Activated naive CD4-positive, alpha-beta T cell treated with anti-CD3 and anti-CD28 coated beads for 36 hours (primary cell): ENCODE results near the gene TMEM120B. TPM values are rescaled to one million over a fixed set of nuclear protein-coding genes. Genes with fewer than 3 reads are reported as not detected.

Experiments used
- CTCF ChIA-PET: fragments of 350-600 bp; sonication (Branson Sonifier 250); formaldehyde crosslinking; loops from one replicate; lab custom pipeline; 2021; ENCODE audit warnings: antibody characterized with exemption; lab: Charles Lee
- DNase-seq: peaks from one replicate; pipeline ENCODE4 v3.0.0-alpha.2; 2020
- H3K27ac Mint-ChIP-seq: one replicate; pipeline ENCODE4 v1.8.0; 2021; ENCODE audit warnings: mild to moderate bottlenecking, mixed read lengths
- H3K27me3 Mint-ChIP-seq: one replicate; pipeline ENCODE4 v1.8.0; 2021; ENCODE audit warnings: low read depth, mixed read lengths
- H3K36me3 Mint-ChIP-seq: one replicate; pipeline ENCODE4 v1.8.0; 2021; ENCODE audit warnings: low read depth, mixed read lengths
- H3K4me1 Mint-ChIP-seq: one replicate; pipeline ENCODE4 v1.8.0; 2021; ENCODE audit warnings: low read depth, mixed read lengths
- H3K4me3 Mint-ChIP-seq: one replicate; pipeline ENCODE4 v1.8.0; 2021; ENCODE audit warnings: mild to moderate bottlenecking, moderate library complexity, mixed read lengths
- H3K9me3 Mint-ChIP-seq: one replicate; pipeline ENCODE4 v1.8.0; 2021; ENCODE audit warnings: mixed read lengths
- intact Hi-C: fragments of 100-400 bp; cut with micrococcal nuclease; formaldehyde crosslinking; loops from one replicate; pipeline ENCODE4 v1.15.1; 2023
- total RNA-seq, 2 experiments: library from RNA; stranded (reverse); gene quantifications; one replicate each; pipeline ENCODE4 v1.2.3, GENCODE V29; 2021

TMEM120B gene
- total RNA-seq, 2 experiments from 2014 or later = 5.5 to 6.3 TPM

DNA sequence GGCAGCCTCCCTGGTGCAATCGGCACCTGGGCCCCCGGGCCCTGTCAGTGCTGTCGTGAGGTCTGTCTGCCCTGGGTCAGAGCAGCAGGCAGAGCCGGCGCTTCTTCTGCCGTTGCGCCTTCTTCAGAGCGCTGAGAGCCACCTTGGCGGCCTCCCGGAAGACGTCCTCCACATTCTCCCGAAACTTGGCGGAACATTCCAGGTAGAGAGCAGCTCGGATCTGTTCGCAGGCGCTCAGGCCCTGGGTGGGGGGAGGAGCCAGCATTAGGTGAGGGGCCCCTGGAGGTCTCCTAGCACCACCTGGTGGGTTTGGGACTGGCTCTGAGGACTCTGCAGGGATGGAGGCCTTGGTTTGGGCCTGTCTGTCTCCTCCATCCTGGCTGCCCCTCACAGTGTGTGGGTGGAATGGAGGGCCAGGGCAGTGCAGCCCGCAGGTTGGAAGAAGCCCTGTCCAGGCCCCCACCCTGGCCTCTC is 66.9 kb downstream of the TMEM120B start:
- Mint-ChIP-seq H3K9me3 (no peaks in the 10 kb centered on the region), H3K4me1 (peaks cover 53% of the 10 kb centered on the region), H3K4me3 (no peak overlapping the region), H3K36me3 (peaks cover 11% of the 10 kb centered on the region), H3K27ac (peak overlapping the region; percentile 78), H3K27me3 (no peaks in the 10 kb centered on the region)
- no peak for DNase-seq
- CTCF ChIA-PET = interaction anchor here (0.5 to 17.1 kb wide), 6 partner anchors 8 to 300 kb away, joined by 3 to 381 read pairs (median 4); partner anchors contain the start of gene RHOF
- intact Hi-C loops = no loop called here

DNA sequence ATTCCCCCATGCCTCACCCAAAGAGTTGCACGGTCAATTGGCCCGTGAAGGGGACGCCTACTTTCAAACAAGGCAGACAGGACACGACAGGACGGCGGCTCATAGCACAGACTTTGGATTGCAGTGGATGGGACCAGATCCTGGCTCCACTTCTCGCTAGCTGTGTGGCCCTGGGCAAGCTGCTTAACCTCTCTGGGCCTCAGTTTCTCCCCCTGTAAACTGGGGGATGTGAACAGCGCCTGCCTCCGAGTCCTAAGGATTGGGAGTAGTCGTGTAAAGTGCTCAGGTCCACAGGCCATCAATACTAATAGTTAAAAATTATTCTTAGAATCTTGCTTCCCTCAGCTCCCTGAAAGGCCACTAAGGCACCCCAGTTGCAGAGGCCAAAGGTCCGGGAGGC is 67.9 kb downstream of the TMEM120B start:
- DNase-seq = no peak
- CTCF ChIA-PET = interaction anchor here (1.0 to 17.1 kb wide), 2 partner anchors 14 to 32 kb away, joined by 3 to 381 read pairs; partner anchors contain the start of gene RHOF
- no peak overlapping the region for H3K4me3 Mint-ChIP-seq
- no peaks in the 10 kb centered on the region for H3K27me3 Mint-ChIP-seq
- H3K36me3 Mint-ChIP-seq = peaks cover 11% of the 10 kb centered on the region
- intact Hi-C loops = loop anchor here (5.0 kb wide), 1 partner anchor 748 kb away; no protein-coding TSS in a partner anchor
- no peaks in the 10 kb centered on the region for H3K9me3 Mint-ChIP-seq
- H3K27ac Mint-ChIP-seq = peak overlapping the region; percentile 98
- peaks cover 62% of the 10 kb centered on the region for H3K4me1 Mint-ChIP-seq

GRCh38 chr12:121781484-121781997 is 69.0 kb downstream of the TMEM120B start:
- peaks cover 69% of the 10 kb centered on the region for H3K4me1 Mint-ChIP-seq
- H3K27me3 Mint-ChIP-seq = no peaks in the 10 kb centered on the region
- CTCF ChIA-PET = interaction anchor here (0.6 to 17.1 kb wide), 9 partner anchors 8 to 470 kb away, joined by 3 to 381 read pairs (median 4); partner anchors contain the start of genes RHOF and TMEM120B
- DNase-seq = no peak
- intact Hi-C loops = loop anchor here (5.0 kb wide), 1 partner anchor 749 kb away; no protein-coding TSS in a partner anchor
- H3K36me3 Mint-ChIP-seq = peaks cover 15% of the 10 kb centered on the region
- peak overlapping the region; percentile 98 for H3K27ac Mint-ChIP-seq
- peak overlapping the region; percentile 69 for H3K4me3 Mint-ChIP-seq
- no peaks in the 10 kb centered on the region for H3K9me3 Mint-ChIP-seq

DNA sequence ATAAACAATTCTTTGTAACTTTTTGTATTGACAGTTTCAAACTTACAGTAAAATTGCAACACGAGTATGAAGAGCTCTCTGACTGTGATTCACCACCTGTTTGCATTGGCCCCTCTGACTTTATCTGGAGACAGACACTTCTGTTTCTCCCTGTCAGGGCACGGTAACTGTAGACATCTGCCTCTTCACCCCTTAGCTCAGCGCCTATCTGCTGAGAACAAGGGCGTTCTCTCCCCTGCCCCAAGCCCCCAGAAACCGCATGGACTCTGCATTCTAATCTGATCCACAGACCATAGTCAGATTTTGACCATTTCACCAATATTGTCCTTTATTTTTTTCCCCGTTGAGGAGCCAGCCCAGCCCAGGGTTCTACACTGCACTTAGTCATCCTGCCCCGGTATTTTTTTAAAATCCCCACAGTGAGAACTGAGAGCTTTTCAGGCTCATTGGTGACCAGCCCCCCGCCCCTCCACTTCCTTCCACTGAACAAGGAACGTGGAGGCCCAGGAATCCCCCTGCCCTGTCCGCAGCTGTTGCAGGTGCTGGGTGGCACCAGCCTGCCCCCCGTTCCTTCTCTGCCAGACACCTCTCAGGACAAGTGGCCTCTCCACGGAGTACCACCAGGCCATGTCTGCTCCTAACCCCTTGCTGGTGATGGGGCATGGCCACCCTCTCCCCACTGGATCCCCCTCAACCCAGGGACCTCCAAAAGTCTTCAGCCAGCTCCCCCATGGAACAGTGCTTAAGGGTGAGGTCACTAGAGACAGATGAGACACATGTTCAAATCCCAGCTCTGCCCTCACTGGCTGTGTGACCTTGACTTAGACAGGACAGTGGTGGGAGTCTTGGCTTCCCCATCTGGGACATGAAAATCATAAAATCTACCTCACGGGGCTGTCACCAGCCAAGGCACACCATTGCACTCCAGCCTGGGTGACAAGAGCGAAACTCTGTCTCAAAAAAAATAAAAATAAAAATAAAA is 69.7 kb downstream of the TMEM120B start:
- Mint-ChIP-seq H3K27me3 (no peaks in the 10 kb centered on the region), H3K4me3 (peak overlapping the region; percentile 69), H3K4me1 (peaks cover 76% of the 10 kb centered on the region), H3K36me3 (peaks cover 21% of the 10 kb centered on the region), H3K27ac (peak overlapping the region; percentile 98), H3K9me3 (no peaks in the 10 kb centered on the region)
- DNase-seq = peak; percentile 91
- intact Hi-C loops = loop anchor here (1.0 to 5.0 kb wide), 3 partner anchors 8 to 750 kb away; partner anchors contain the start of gene KDM2B
- CTCF ChIA-PET = interaction anchor here (0.9 to 17.1 kb wide), 10 partner anchors 9 to 112 kb away, joined by 3 to 381 read pairs (median 4); partner anchors contain the start of genes PSMD9, RHOF and TMEM120B

- H3K4me3 Mint-ChIP-seq = peak overlapping the region; percentile 16
- peaks cover 24% of the 10 kb centered on the region for H3K36me3 Mint-ChIP-seq
- H3K4me1 Mint-ChIP-seq = peaks cover 86% of the 10 kb centered on the region
- CTCF ChIA-PET = interaction anchor here (0.7 to 17.1 kb wide), 4 partner anchors 10 to 105 kb away, joined by 3 to 381 read pairs (median 8); partner anchors contain the start of genes PSMD9 and RHOF
- DNase-seq = peak; percentile 35
- no peaks in the 10 kb centered on the region for H3K27me3 Mint-ChIP-seq
- H3K9me3 Mint-ChIP-seq = no peaks in the 10 kb centered on the region
- intact Hi-C loops = loop anchor here (2.0 to 5.0 kb wide), 2 partner anchors 203 to 751 kb away; partner anchors contain the start of gene KDM2B
- H3K27ac Mint-ChIP-seq = peak overlapping the region; percentile 98
These were observed 71.2 kb downstream of the TMEM120B start for GRCh38 chr12:121783766-121784165.

- peak; percentile 45 for DNase-seq
- CTCF ChIA-PET = interaction anchor here (1.4 to 17.1 kb wide), 2 partner anchors 8 to 10 kb away, joined by 4 to 381 read pairs; partner anchors contain the start of gene RHOF
- Mint-ChIP-seq H3K4me3 (peak overlapping the region; percentile 32), H3K4me1 (peaks cover 90% of the 10 kb centered on the region), H3K36me3 (peaks cover 20% of the 10 kb centered on the region), H3K9me3 (no peaks in the 10 kb centered on the region), H3K27ac (peak overlapping the region; percentile 98), H3K27me3 (no peaks in the 10 kb centered on the region)
- intact Hi-C loops = loop anchor here (5.0 kb wide), 1 partner anchor 752 kb away; no protein-coding TSS in a partner anchor
These were observed 71.9 kb downstream of the TMEM120B start for GRCh38 chr12:121784460-121784859.

GRCh38 chr12:121786440-121786825 is 73.9 kb downstream of the TMEM120B start:
- CTCF ChIA-PET = interaction anchor here (0.6 to 17.1 kb wide), 4 partner anchors 8 to 90 kb away, joined by 3 to 381 read pairs (median 6); partner anchors contain the start of gene RHOF
- DNase-seq = peak; percentile 80
- Mint-ChIP-seq H3K27me3 (no peaks in the 10 kb centered on the region), H3K9me3 (no peaks in the 10 kb centered on the region), H3K4me1 (peaks cover 96% of the 10 kb centered on the region), H3K27ac (peak overlapping the region; percentile 99), H3K36me3 (peaks cover 31% of the 10 kb centered on the region), H3K4me3 (peak overlapping the region; percentile 41)
- intact Hi-C loops = loop anchor here (5.0 kb wide), 1 partner anchor 296 kb away; no protein-coding TSS in a partner anchor

GRCh38 chr12:121787063-121788025 is 74.8 kb downstream of the TMEM120B start:
- no peaks in the 10 kb centered on the region for H3K27me3 Mint-ChIP-seq
- H3K4me3 Mint-ChIP-seq = peak overlapping the region; percentile 43
- CTCF ChIA-PET = interaction anchor here (0.6 to 17.1 kb wide), 11 partner anchors 7 to 233 kb away, joined by 3 to 381 read pairs (median 6); partner anchors contain the start of genes PSMD9 and RHOF
- peak; percentile 55 for DNase-seq
- H3K36me3 Mint-ChIP-seq = peaks cover 33% of the 10 kb centered on the region
- H3K4me1 Mint-ChIP-seq = peaks cover 96% of the 10 kb centered on the region
- intact Hi-C loops = loop anchor here (5.0 kb wide), 1 partner anchor 295 kb away; no protein-coding TSS in a partner anchor
- H3K27ac Mint-ChIP-seq = peak overlapping the region; percentile 99
- no peaks in the 10 kb centered on the region for H3K9me3 Mint-ChIP-seq

DNA sequence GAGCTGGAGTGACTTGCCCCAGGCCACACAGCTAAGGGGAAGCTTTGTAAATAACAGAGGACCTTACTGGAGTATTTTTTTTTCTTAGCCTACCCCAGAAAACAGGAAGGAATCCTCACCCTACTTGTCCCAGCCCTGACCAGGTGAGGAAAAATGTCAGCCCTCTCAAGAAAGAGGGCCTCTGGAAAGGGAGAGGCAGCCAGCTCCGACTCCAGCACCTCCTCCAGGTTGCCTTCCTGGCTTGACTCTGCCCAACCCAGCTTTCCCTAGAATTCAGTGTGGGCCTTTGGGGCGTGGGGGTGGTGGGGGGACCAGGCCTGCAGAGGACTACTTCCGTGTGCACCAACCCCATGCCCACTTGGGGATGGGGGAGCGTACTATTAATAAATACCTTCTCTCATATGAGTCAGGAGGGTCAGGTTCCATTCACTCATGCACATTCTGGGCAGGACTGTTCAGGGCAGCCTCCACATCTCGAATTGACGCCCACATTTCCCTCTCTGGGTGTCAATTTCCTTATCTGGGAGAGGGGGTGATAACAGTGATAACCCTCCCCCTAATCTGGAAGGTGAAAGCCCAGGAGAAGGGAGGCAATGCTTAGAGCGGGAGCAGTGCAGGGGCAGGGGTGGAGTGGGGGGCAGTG is 75.7 kb downstream of the TMEM120B start:
- CTCF ChIA-PET = interaction anchor here (0.6 to 17.1 kb wide), 10 partner anchors 6 to 234 kb away, joined by 3 to 381 read pairs (median 6); partner anchors contain the start of genes PSMD9 and RHOF
- Mint-ChIP-seq H3K4me1 (peaks cover 89% of the 10 kb centered on the region), H3K4me3 (peak overlapping the region; percentile 85), H3K27me3 (no peaks in the 10 kb centered on the region), H3K27ac (peak overlapping the region; percentile 99), H3K9me3 (no peaks in the 10 kb centered on the region), H3K36me3 (peaks cover 34% of the 10 kb centered on the region)
- intact Hi-C loops = loop anchor here (5.0 kb wide), 1 partner anchor 294 kb away; no protein-coding TSS in a partner anchor
- no peak for DNase-seq

DNA sequence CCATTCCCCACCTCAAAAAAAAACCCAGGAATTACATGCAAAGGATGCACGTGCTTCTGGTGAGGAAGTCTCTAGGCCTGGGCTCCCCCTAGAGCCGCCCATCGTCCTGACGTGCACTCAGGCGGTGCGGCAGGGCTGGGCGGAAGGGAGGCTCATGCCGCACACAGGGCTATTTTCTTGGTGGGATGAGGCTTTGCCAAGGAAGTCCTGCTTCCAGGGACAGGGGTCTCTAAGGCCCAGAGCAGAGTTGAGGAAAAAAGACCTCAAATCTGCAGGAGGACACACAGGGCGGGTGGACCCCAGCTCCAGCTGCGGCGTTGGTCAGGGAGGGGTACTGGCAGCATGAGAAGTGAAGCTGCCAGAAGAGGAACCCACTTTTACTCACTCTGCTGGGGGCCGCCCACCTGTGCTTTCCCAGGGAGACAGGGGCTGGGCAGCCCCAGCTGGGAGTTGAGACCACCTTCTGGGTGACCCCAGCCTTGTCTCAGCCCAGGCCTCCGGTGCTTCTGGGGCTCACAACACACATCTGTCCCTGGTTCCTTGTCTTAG is 76.8 kb downstream of the TMEM120B start:
- CTCF ChIA-PET = interaction anchor here (0.5 to 10.3 kb wide), 6 partner anchors 10 to 478 kb away, joined by 3 to 381 read pairs (median 5); no protein-coding TSS in a partner anchor
- H3K36me3 Mint-ChIP-seq = peaks cover 31% of the 10 kb centered on the region
- peak overlapping the region; percentile 99 for H3K27ac Mint-ChIP-seq
- peaks cover 80% of the 10 kb centered on the region for H3K4me1 Mint-ChIP-seq
- H3K9me3 Mint-ChIP-seq = no peaks in the 10 kb centered on the region
- intact Hi-C loops = loop anchor here (5.0 kb wide), 1 partner anchor 293 kb away; no protein-coding TSS in a partner anchor
- H3K27me3 Mint-ChIP-seq = no peaks in the 10 kb centered on the region
- DNase-seq = peak; percentile 62
- peak overlapping the region; percentile 85 for H3K4me3 Mint-ChIP-seq
